GM13976 (cell line): ENCODE measurements around the gene NTM.
A peak's percentile ranks its signal among the peaks of the same experiment; 100 is the strongest.

Source experiments
- DNase-seq: peaks from one replicate; pipeline ENCODE4 v3.0.0; 2012; ENCODE audit warnings: low spot score
- in situ Hi-C: fragments of 300-500 bp; cut with MboI; formaldehyde crosslinking; loops from one replicate; pipeline ENCODE4 v1.12.0; 2022; ENCODE audit warnings: low sequenced_read_pairs, mixed read lengths, inconsistent platforms; ENCODE audit not compliant: unreplicated experiment
- TF ChIP-seq, protein P1 (sequence below): IDR thresholded peaks from 2 replicates; pipeline ENCODE4 v1.5.1; 2012; ENCODE audit warnings: borderline replicate concordance, mild to moderate bottlenecking; ENCODE audit not compliant: insufficient read depth; ENCODE audit errors: extremely low read depth, missing control alignments, control extremely low read depth

Gene NTM

GRCh38 chr11:131670876-131671275 is 300.5 kb downstream of the NTM start:
- in situ Hi-C loops = loop anchor here (10.0 to 25.0 kb wide), 2 partner anchors 86 to 609 kb away; no protein-coding TSS in a partner anchor
- TF ChIP-seq, protein P1, sequence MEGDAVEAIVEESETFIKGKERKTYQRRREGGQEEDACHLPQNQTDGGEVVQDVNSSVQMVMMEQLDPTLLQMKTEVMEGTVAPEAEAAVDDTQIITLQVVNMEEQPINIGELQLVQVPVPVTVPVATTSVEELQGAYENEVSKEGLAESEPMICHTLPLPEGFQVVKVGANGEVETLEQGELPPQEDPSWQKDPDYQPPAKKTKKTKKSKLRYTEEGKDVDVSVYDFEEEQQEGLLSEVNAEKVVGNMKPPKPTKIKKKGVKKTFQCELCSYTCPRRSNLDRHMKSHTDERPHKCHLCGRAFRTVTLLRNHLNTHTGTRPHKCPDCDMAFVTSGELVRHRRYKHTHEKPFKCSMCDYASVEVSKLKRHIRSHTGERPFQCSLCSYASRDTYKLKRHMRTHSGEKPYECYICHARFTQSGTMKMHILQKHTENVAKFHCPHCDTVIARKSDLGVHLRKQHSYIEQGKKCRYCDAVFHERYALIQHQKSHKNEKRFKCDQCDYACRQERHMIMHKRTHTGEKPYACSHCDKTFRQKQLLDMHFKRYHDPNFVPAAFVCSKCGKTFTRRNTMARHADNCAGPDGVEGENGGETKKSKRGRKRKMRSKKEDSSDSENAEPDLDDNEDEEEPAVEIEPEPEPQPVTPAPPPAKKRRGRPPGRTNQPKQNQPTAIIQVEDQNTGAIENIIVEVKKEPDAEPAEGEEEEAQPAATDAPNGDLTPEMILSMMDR = no peak
- no peak for DNase-seq

- in situ Hi-C loops = loop anchor here (10.0 to 25.0 kb wide), 2 partner anchors 87 to 609 kb away; no protein-coding TSS in a partner anchor
- no peak for DNase-seq
- TF ChIP-seq, protein P1 = no peak
These were observed 300.9 kb downstream of the NTM start for GRCh38 chr11:131671320-131671719.

- in situ Hi-C loops = loop anchor here (10.0 to 25.0 kb wide), 2 partner anchors 87 to 609 kb away; no protein-coding TSS in a partner anchor
- no peak for DNase-seq
- TF ChIP-seq, protein P1 = no peak
These were observed 301.3 kb downstream of the NTM start for GRCh38 chr11:131671734-131672133.

- no peak for DNase-seq
- TF ChIP-seq, protein P1 = no peak
- in situ Hi-C loops = loop anchor here (10.0 to 25.0 kb wide), 2 partner anchors 87 to 610 kb away; no protein-coding TSS in a partner anchor
These were observed 301.8 kb downstream of the NTM start for GRCh38 chr11:131672191-131672590.

GRCh38 chr11:131674051-131674755 is 303.8 kb downstream of the NTM start:
- TF ChIP-seq, protein P1 = peak; percentile 97
- in situ Hi-C loops = loop anchor here (10.0 to 25.0 kb wide), 2 partner anchors 89 to 612 kb away; no protein-coding TSS in a partner anchor

GRCh38 chr11:131675121-131675888 is 304.9 kb downstream of the NTM start:
- in situ Hi-C loops = loop anchor here (10.0 kb wide), 1 partner anchor 91 kb away; no protein-coding TSS in a partner anchor
- no peak for DNase-seq
- TF ChIP-seq, protein P1 = no peak

More at GRCh38 chr11:131674051-131674755, 303.8 kb downstream of the NTM start:
- peak; percentile 79 for DNase-seq
